HEK293 (cell line): ENCODE measurements around the gene CLMN.

Source experiments
- CTCF ChIA-PET: fragments of 350-600 bp; formaldehyde crosslinking; extraction: SDS; loops from one replicate; lab custom pipeline; 2021; ENCODE audit warnings: antibody characterized with exemption; lab: Yijun Ruan, JAX
- POLR2A ChIA-PET: fragments of 300-600 bp; formaldehyde crosslinking; extraction: SDS; loops from one replicate; lab custom pipeline; 2020; ENCODE audit warnings: antibody characterized with exemption, inconsistent platforms; lab: Yijun Ruan, JAX
- H3K27ac ChIP-seq: fragments of 200-500 bp; sonication (Bioruptor generic); 2 replicates; pipeline ENCODE4 v1.5.1; 2014; ENCODE audit warnings: low read depth, low read length, control low read depth, inconsistent platforms; ENCODE audit errors: extremely low read depth
- H3K36me3 ChIP-seq, 2 experiments: fragments of 200-500 bp in 1 of 2; sonication (Bioruptor generic) in 1 of 2; 1 replicate in 1 of 2; 2 replicates in 1 of 2; pipeline ENCODE4 v1.5.1; 2014 to 2017; ENCODE audit warnings: inconsistent platforms in 2 of 2, low read length in 2 of 2; ENCODE audit not compliant: control insufficient read depth in 2 of 2, insufficient read depth in 1 of 2
- H3K4me1 ChIP-seq: fragments of 200-500 bp; sonication (Bioruptor generic); 2 replicates; pipeline ENCODE4 v1.5.1; 2014; ENCODE audit warnings: mild to moderate bottlenecking, low read length, inconsistent platforms; ENCODE audit not compliant: control insufficient read depth, insufficient read depth
- H3K4me3 ChIP-seq: 2 replicates; pipeline ENCODE4 v1.5.1; 2011; ENCODE audit warnings: low read depth, mild to moderate bottlenecking, control low read depth, low read length, moderate library complexity
- H3K9me3 ChIP-seq: fragments of 200-500 bp; sonication (Bioruptor generic); 2 replicates; pipeline ENCODE4 v1.5.1; 2014; ENCODE audit warnings: low read depth, low read length, inconsistent platforms; ENCODE audit not compliant: control insufficient read depth, insufficient read depth
- KLF16 ChIP-seq: fragments of 450-650 bp; formaldehyde crosslinking; IDR thresholded peaks from 2 replicates; pipeline ENCODE4 v1.5.1; 2017; ENCODE audit warnings: missing biosample characterization, missing genetic modification characterization
- KLF9 ChIP-seq: fragments of 450-650 bp; formaldehyde crosslinking; IDR thresholded peaks from 2 replicates; pipeline ENCODE4 v1.5.1; 2016; ENCODE audit warnings: missing biosample characterization, missing genetic modification characterization, low read depth
- MZF1 ChIP-seq: fragments of 450-650 bp; formaldehyde crosslinking; IDR thresholded peaks from 2 replicates; pipeline ENCODE4 v1.5.1; 2017; ENCODE audit warnings: missing biosample characterization, missing genetic modification characterization, borderline replicate concordance
- REST ChIP-seq: fragments of 450-650 bp; formaldehyde crosslinking; IDR thresholded peaks from 2 replicates; pipeline ENCODE4 v1.5.1; 2016; ENCODE audit warnings: missing biosample characterization, missing genetic modification characterization
- ZBTB17 ChIP-seq: fragments of 450-650 bp; formaldehyde crosslinking; IDR thresholded peaks from 2 replicates; pipeline ENCODE4 v1.5.1; 2016; ENCODE audit warnings: missing biosample characterization, missing genetic modification characterization
- ZNF211 ChIP-seq: fragments of 450-650 bp; formaldehyde crosslinking; IDR thresholded peaks from 2 replicates; pipeline ENCODE4 v1.5.1; 2016; ENCODE audit warnings: low read depth, missing biosample characterization, missing genetic modification characterization
- ZNF266 ChIP-seq: fragments of 450-650 bp; formaldehyde crosslinking; IDR thresholded peaks from 2 replicates; pipeline ENCODE4 v1.5.1; 2016; ENCODE audit warnings: missing biosample characterization, missing genetic modification characterization, low read depth
- ZNF366 ChIP-seq: fragments of 450-650 bp; formaldehyde crosslinking; conservative IDR thresholded peaks from 2 replicates; pipeline ENCODE4 v1.5.1; 2016; ENCODE audit warnings: missing biosample characterization, missing genetic modification characterization
- ZNF37A ChIP-seq: fragments of 450-650 bp; IDR thresholded peaks from 2 replicates; pipeline ENCODE4 v1.5.1; 2018; ENCODE audit warnings: missing biosample characterization, missing genetic modification characterization
- ZNF510 ChIP-seq: fragments of 450-650 bp; formaldehyde crosslinking; IDR thresholded peaks from 2 replicates; pipeline ENCODE4 v1.5.1; 2018; ENCODE audit warnings: mild to moderate bottlenecking, missing genetic modification characterization, missing biosample characterization; ENCODE audit not compliant: insufficient replicate concordance
- ZNF555 ChIP-seq: fragments of 450-650 bp; formaldehyde crosslinking; conservative IDR thresholded peaks from 2 replicates; pipeline ENCODE4 v1.5.1; 2017; ENCODE audit warnings: missing biosample characterization, mild to moderate bottlenecking, missing genetic modification characterization, inconsistent platforms
- ZNF558 ChIP-seq: fragments of 450-650 bp; formaldehyde crosslinking; IDR thresholded peaks from 2 replicates; pipeline ENCODE4 v1.5.1; 2016; ENCODE audit warnings: missing biosample characterization, missing genetic modification characterization
- ZNF585B ChIP-seq: fragments of 450-650 bp; formaldehyde crosslinking; IDR thresholded peaks from 2 replicates; pipeline ENCODE4 v1.5.1; 2016; ENCODE audit warnings: missing biosample characterization, missing genetic modification characterization
- TF ChIP-seq, protein P1 (sequence below): fragments of 450-650 bp; formaldehyde crosslinking; IDR thresholded peaks from 2 replicates; pipeline ENCODE4 v1.5.0; 2017; ENCODE audit warnings: missing biosample characterization, missing genetic modification characterization, borderline replicate concordance
- TF ChIP-seq, protein P2 (sequence below): fragments of 450-650 bp; formaldehyde crosslinking; IDR thresholded peaks from 2 replicates; pipeline ENCODE4 v1.5.1; 2016; ENCODE audit warnings: missing biosample characterization, missing genetic modification characterization

Gene CLMN

GRCh38 chr14:95246870-95247269 lies 72.8 kb downstream of the CLMN start (continued):
- peak; percentile 49; the same call in 1 of the 2 replicates for TF ChIP-seq REST (tag by site-specific recombination)

DNA sequence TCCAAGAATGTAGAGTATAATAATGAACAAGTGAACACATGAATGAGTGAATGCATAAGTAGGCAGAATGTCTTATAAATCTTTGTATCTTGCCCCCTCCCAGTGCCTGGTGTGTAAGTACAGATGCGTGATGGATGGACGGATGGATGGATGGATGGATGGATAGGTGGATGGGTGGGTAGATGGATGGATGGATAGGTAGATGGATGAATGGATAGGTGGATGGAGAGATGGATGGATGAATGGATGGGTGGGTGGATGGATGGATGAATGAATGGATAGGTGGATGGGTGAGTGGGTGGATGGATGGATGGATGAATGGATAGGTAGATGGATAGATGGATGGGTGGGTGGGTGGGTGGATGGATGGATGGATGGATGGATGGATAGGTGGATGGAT lies 74.4 kb downstream of the CLMN start:
- CTCF ChIA-PET, result no interaction called here
- POLR2A ChIA-PET, result no interaction called here

GRCh38 chr14:95244587-95244986 lies 75.1 kb downstream of the CLMN start:
- no peak for TF ChIP-seq ZNF266 (tag by site-specific recombination)
- no peak for TF ChIP-seq ZNF37A (tag by site-specific recombination)
- peak; percentile 91; the same call in 1 of the 2 replicates for TF ChIP-seq MZF1 (tag by site-specific recombination)
- ChIA-PET CTCF (no interaction called here), POLR2A (no interaction called here)
- no peak overlapping the region for H3K27ac ChIP-seq
- H3K4me3 ChIP-seq, result no peak overlapping the region
- H3K9me3 ChIP-seq, result no peaks in the 10 kb centered on the region
- no peaks in the 10 kb centered on the region for H3K36me3 ChIP-seq
- 0 out of 2 replicates have a peak, but pooled peaks cover 2% of the 10 kb centered on the region for H3K4me1 ChIP-seq

More for the DNA sequence above, 74.4 kb downstream of the CLMN start:
- TF ChIP-seq KLF16 (tag by site-specific recombination) (no peak), ZNF366 (tag by site-specific recombination) (peak; percentile 89), ZBTB17 (peak; percentile 51; the same call in 1 of the 2 replicates)
- H3K4me3 ChIP-seq, result no peak overlapping the region
- H3K27ac ChIP-seq, result no peak overlapping the region
- 0 out of 2 replicates have a peak, but pooled peaks cover 2% of the 10 kb centered on the region for H3K4me1 ChIP-seq
- no peaks in the 10 kb centered on the region for H3K36me3 ChIP-seq
- H3K9me3 ChIP-seq, result no peaks in the 10 kb centered on the region

DNA sequence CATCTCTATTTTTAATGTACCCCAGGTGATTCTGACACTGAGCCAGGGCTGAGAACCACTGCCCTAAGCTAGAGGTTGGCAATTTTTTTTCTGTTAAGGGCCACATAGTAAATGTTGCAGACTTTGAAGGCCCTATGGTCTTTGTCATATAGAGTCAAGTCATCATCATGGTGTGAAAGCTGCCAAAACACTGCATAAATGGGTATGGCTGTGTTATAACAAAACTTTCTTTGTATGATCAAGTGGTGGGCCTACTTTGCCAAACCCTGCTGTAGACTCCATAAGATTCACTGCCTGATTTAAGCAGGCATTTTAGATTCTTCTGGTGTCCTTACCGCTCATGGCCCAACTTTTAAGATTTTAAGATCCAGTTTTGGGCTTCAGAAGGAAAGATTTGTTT lies 76.8 kb downstream of the CLMN start:
- ChIA-PET POLR2A (no interaction called here), CTCF (no interaction called here)
- TF ChIP-seq ZNF555 (tag by site-specific recombination) (no peak), ZNF211 (tag by site-specific recombination) (no peak), ZNF585B (tag by site-specific recombination) (no peak), KLF9 (no peak), ZNF558 (tag by site-specific recombination) (no peak), ZNF510 (tag by site-specific recombination) (no peak)
- TF ChIP-seq, protein P1, sequence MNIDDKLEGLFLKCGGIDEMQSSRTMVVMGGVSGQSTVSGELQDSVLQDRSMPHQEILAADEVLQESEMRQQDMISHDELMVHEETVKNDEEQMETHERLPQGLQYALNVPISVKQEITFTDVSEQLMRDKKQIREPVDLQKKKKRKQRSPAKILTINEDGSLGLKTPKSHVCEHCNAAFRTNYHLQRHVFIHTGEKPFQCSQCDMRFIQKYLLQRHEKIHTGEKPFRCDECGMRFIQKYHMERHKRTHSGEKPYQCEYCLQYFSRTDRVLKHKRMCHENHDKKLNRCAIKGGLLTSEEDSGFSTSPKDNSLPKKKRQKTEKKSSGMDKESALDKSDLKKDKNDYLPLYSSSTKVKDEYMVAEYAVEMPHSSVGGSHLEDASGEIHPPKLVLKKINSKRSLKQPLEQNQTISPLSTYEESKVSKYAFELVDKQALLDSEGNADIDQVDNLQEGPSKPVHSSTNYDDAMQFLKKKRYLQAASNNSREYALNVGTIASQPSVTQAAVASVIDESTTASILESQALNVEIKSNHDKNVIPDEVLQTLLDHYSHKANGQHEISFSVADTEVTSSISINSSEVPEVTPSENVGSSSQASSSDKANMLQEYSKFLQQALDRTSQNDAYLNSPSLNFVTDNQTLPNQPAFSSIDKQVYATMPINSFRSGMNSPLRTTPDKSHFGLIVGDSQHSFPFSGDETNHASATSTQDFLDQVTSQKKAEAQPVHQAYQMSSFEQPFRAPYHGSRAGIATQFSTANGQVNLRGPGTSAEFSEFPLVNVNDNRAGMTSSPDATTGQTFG (tag by site-specific recombination), result no peak
- TF ChIP-seq, protein P2, sequence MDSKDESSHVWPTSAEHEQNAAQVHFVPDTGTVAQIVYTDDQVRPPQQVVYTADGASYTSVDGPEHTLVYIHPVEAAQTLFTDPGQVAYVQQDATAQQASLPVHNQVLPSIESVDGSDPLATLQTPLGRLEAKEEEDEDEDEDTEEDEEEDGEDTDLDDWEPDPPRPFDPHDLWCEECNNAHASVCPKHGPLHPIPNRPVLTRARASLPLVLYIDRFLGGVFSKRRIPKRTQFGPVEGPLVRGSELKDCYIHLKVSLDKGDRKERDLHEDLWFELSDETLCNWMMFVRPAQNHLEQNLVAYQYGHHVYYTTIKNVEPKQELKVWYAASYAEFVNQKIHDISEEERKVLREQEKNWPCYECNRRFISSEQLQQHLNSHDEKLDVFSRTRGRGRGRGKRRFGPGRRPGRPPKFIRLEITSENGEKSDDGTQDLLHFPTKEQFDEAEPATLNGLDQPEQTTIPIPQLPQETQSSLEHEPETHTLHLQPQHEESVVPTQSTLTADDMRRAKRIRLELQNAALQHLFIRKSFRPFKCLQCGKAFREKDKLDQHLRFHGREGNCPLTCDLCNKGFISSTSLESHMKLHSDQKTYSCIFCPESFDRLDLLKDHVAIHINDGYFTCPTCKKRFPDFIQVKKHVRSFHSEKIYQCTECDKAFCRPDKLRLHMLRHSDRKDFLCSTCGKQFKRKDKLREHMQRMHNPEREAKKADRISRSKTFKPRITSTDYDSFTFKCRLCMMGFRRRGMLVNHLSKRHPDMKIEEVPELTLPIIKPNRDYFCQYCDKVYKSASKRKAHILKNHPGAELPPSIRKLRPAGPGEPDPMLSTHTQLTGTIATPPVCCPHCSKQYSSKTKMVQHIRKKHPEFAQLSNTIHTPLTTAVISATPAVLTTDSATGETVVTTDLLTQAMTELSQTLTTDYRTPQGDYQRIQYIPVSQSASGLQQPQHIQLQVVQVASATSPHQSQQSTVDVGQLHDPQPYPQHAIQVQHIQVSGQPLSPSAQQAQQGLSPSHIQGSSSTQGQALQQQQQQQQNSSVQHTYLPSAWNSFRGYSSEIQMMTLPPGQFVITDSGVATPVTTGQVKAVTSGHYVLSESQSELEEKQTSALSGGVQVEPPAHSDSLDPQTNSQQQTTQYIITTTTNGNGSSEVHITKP, result no peak
- no peaks in the 10 kb centered on the region for H3K36me3 ChIP-seq
- H3K9me3 ChIP-seq, result no peaks in the 10 kb centered on the region
- H3K27ac ChIP-seq, result no peak overlapping the region
- no peak overlapping the region for H3K4me3 ChIP-seq
- 0 out of 2 replicates have a peak, but pooled peaks cover 3% of the 10 kb centered on the region for H3K4me1 ChIP-seq
